DMS 273 (cell line): ENCODE measurements around the gene MICALL1.
"Not testable (repeated sequence)": the region's sequence is repeated elsewhere in the genome, so short reads cannot be mapped to it uniquely, and the experiment has no call there.

Source experiments
- DNase-seq: peaks from one replicate; lab custom pipeline; 2025; ENCODE audit not compliant: unreplicated experiment; lab: John Stamatoyannopoulos, UW

The MICALL1 gene

DNA sequence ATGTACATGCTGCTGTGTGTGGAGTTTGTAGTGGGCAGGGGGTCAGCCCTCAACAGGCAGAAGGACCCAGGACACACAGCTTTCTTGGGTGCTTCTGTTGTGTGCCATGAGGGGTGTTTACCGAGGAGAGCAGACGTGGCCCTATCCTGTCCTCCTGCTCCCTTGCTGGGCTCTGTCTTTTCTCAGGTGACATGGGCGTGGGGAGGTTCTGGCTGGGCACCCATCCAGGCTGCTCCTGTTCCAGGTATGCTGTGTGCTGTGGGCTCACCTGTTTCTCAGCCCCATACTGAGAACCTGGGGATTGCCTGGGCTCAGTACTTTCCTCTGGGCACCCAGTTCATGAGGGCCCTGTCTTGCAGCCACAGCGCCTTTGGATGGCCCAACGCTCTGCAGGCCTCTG lies 23.3 kb downstream of the MICALL1 start:
- no peak for DNase-seq

DNA sequence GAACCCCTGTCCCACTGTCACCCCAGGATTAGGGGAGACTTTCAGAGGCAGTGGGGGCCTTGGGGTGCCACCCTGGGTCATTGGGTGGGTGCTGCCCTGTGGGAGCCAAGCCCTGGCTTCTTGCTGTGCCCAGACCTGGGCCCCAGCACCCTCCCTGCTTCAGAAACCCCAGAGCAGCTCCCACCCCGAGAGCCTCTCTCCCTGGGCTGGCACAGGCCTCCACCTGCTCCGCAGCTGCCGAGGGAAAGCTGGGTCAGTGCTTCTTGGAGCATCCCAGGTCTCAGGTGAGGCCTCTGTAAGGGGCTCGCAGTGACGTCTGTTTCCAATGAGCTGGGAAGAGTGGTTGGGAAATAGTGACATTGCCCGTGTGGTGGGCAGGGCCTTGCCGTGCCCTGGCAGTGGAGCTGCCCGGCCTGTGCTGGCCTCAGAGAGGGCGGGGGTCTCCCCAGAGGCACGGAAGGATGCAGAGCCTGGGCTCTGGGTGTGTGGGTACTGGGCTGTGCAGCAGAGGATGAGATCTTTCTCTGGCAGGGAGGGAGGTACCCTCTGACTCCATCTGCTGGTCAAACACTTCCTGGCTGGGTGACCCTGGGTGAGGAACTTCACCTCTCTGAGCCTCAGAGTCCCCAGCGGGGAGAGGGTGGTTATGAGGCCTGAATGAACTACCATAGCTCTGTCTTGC lies 24.3 kb downstream of the MICALL1 start:
- peak; percentile 46 for DNase-seq

DNA sequence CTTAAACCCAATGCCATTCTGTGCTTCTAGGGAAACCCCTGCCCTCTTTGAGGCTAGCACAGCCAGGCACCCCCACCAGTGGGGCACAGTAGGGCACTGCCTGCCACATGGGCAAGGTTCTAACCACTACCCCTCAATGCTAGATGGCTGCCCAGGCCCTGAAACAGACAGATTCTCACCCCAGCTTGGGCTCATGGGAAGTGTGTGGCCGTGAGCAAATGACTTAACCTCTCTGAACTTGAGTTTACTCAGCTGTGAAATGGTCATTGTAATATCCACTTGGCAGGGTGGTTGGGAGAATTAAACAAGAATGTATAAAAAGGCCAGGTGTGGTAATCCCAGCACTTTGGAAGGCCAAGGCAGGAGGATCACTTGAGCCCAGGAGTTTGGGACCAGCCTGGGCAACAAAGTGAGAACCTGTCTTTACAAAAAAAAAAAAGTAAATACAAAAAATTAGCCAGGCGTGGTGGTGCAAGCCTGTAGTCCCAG lies 24.9 kb downstream of the MICALL1 start:
- DNase-seq = no peak

DNA sequence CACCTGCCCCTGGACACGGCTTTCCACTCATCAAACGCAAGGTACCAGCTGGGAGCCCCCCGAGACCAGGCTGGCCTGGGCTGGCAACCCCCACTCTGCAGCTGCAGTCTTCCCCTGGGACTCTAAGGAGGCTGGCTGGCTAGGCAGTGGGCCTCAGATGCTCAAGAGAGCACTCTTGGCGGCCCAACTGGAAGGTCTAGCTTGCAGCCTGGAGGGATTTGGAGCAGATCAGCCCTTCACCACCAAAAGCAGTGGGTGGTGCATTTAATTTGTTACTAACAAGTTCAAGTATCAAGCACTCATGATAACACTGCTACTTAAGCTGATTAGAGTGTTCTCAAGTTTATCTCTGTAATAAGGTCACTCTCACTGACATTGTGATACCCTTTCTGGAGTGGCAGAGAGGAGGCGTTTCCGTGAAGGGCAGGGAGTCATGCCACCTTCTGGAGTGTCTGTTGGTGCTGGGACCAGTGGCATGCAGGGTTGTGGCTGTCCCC lies 25.8 kb downstream of the MICALL1 start:
- no peak for DNase-seq

DNA sequence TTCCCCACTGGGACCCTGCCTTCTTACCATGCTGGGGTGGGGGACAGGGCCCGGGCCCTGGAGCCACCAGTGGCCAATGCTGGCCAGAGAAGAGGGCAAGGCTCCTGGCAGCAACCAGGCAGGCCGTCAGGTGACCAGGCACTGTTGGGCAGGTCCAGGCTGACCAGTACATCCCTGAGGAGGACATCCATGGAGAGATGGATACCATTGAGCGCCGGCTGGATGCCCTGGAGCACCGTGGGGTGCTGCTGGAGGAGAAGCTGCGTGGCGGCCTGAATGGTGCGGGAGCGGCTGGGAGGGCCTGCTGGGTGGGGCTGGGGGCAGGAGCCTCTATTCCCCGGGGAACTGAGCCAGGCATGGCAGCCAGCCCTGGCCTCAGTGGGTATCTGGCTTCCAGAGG lies 26.3 kb downstream of the MICALL1 start:
- DNase-seq = no peak

DNA sequence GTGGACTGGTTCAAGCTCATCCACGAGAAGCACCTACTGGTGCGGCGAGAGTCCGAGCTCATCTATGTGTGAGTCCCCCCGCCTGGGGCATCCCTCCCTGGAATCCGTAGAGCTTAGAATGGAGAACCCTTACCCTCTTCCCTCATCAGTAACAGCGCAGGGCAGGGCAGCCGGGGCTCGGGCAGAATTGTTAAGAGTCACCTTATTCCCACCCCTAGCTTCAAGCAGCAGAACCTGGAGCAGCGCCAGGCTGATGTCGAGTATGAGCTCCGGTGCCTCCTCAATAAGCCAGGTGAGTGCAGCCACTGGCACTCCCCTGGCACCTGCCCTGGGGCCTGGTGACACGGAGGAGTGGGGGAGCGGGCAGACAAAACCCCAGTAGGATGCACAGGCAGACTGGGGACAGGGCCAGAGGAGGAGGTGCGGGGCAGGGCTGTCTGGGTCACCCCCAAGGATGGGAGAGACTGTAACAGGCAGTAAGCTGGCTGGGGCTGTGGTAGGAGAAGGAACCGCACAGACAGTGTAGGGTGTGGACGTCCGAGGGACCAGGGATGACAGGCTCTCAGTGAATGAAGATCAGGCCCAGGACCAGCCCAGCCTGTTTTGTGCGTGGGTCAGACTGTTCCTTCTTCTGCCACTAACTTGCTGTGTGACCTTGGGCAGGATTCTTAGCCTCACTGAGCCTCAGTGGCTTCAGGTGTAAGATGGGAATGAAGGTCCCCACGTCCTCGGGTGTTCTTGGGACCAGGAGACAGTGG lies 26.9 kb downstream of the MICALL1 start:
- DNase-seq = no peak

DNA sequence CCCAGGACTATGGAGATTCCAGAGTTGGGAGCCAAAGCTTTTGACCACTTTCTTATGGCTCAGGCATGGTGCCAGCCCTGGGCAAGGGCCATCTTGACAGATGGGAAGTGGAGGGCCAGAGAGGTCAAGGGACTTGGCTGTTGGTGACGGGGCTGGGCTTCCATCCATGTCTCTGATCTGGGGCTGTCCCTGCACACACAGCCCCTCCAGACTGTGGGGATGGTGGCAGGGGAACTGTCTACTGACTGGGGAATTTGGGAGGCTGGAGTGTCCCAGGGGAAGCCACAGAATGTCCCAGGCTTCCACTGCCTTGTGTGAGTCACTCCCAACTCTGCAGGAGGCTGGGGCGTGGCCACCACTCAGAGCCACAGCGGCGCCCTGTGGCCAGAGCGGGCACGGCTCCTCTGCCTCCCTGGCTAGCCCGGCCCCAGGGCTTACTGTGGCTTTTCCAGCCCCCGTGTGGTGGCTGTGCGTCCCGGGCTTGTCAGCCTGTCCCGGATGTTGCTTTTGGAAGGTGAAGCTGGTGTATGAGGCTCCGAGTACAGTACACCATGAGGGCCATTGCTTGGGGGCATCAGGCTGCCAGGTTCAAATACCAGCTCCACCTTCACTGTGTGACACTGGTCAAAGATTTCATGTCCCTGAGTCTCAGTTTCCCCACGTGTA lies 27.7 kb downstream of the MICALL1 start:
- DNase-seq = peak; percentile 95

DNA sequence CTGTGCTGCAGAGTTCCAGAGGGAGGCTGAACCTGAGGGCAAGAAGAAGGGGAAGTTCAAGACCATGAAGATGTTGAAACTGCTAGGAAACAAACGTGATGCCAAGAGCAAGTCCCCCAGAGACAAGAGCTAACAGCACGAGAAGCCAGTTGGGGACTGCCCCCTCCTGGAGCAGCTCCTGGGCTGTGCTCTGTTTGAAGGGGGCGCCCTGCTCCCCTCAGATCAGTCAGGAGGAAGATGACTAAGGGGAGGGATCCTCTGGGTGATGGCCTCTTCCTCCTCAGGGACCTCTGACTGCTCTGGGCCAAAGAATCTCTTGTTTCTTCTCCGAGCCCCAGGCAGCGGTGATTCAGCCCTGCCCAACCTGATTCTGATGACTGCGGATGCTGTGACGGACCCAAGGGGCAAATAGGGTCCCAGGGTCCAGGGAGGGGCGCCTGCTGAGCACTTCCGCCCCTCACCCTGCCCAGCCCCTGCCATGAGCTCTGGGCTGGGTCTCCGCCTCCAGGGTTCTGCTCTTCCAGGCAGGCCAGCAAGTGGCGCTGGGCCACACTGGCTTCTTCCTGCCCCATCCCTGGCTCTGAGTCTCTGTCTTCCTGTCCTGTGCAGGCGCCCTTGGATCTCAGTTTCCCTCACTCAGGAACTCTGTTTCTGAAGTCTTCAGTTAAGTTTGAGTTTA lies 34.7 kb downstream of the MICALL1 start:
- no peak for DNase-seq

DNA sequence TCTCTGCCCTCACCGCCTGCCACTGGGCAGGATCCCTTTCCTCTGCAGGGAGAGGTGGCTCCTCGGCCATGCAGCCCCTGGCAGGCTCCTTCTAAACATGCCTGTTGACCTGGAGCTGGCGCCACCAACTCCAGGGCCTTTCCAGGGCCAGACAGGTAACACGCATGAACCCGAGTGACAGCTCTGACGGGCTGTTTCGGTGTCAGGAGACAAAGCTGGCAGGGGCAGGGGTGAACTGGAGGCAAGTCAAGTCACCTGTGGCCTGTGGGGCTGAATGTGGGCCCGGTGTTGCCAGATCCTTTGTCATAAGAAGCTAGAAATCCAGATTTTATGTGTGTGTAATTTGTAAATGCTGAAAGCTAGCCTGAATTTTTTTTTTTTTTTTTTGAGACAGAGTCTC lies 36.0 kb downstream of the MICALL1 start:
- no peak for DNase-seq

DNA sequence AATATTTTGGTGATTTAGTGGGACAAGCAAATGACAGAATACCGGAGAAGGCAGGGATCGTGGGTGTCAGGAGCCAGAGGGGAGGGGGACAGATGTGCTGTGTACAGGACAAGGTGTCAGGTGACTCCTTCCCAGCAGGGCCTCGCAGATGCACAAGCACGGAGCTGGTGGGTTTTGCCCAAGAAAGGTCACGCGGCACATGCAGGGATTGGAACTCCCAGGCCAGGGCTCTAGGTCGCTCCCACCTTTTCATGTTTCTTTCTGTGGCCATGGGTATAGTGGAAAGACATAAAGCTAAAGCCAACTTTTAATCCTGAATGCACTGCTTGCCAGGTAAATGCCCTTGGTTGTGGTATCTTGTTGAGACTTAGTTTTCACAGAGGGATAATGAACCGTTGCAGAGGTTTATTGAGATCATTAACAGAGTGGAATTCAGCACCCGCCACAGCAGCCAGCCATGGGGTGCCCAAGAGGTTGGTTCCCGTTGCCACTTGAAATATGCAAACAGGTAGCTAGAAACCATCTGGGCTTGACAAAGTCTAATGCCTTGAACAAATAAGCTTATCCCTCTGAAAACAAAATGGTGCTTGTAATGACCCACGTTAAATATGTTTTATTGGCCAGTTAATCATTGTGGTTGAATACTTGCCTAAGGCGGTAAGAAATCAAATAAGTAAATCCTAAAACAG lies 37.2 kb downstream of the MICALL1 start:
- DNase-seq = no peak

DNA sequence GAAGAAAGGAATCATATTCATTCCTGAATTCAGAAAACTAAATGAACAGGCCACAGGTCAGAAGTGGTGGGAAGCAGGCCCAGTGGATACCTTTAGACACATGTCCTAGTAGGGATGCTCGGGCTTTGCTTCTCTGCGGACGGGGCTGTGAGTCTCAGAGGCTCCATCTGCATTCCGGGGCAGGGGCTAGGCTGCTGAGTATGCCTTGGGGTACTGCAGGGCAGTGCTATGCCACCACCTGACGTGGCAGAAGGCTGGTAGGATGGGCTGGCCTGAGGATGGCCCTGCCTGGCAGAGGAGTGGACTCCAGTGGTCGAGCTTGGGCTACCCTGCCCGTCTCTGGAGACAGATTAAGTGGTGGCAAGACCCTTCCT lies 37.7 kb downstream of the MICALL1 start:
- no peak for DNase-seq

DNA sequence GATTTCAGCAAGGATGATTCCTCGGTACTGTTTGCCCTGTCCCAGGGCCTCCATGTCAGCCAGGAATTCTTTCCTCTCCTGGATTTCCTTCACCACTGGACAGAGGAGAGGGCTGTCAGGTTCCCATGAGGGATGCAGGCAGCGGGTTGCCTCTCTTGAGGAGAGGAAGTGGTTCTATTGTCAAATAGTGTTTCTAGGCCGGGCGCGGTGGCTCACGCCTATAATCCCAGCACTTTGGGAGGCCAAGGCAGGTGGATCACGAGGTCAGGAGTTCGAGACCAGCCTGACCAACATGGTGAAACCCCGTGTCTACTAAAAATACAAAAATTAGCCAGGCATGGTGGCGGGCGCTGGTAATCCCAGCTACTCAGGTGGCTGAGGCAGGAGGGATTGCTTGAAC lies 38.3 kb downstream of the MICALL1 start:
- DNase-seq = not testable (repeated sequence)

DNA sequence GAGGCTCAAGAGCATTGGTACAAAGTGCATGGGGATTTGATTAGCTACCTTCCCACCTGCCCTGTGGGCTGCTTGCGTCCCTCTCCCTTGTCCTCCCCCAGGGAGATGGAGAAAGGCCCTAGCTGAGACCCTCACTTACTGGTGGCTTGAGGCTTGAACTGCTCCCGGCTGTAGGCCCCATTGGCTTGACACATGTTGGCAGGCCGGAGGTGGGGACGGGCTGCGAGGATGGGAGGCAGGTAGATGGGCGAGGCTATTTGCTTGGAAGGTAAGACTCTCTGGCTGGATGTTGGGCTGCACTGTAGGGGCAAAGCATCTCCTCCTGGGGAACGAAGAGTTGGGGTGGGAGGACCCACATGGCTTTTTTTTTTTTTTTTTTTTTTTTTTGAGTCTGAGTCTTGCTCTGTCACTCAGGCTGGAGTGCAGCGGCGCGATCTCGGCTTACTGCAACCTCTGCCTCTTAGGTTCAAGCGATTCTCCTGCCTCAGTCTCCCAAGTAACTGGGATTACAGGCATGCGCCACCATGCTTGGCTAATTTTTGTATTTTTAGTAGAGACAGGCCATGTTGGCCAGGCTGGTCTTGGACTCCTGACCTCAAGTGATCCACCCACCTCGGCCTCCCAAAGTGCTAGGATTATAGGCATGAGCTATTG lies 41.2 kb downstream of the MICALL1 start:
- not testable (repeated sequence) for DNase-seq

DNA sequence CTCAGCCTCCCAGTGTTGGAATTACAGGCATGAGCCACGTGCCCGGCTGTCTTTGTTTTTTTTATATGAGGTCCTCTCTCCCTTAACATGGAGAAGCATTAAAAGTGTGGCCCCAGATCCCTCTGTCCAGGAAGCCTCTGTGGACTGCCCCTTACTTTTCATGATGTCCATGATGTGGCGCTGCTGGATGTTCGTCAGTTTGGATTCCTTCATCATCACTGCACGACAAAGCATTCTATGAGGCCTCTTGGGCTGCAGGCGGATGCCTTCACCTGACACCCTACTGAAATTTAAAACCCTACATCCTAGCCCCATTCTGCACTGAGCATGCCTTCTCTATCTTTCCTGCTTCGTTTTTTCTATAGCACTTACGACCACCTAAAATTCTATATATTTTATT lies 45.2 kb downstream of the MICALL1 start:
- peak; percentile 30 for DNase-seq

DNA sequence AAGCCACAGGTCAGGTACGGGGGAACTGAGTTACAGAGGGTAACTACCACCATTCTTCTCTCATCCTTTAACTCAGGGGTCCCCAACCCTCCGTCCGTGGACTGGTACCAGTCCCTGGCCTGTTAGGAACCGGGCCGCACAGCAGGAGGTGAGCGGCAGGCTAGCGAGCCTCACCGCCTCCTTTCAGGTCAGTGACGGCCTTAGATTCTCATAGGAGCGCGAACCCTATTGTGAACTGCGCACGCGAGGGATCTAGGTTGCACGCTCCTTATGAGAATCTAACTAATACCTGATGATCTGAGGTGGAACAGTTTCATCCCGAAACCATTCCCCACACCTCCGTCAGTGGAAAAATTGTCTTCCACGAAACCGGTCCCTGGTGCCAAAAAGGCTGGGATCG lies 46.5 kb downstream of the MICALL1 start:
- DNase-seq = not testable (repeated sequence)

DNA sequence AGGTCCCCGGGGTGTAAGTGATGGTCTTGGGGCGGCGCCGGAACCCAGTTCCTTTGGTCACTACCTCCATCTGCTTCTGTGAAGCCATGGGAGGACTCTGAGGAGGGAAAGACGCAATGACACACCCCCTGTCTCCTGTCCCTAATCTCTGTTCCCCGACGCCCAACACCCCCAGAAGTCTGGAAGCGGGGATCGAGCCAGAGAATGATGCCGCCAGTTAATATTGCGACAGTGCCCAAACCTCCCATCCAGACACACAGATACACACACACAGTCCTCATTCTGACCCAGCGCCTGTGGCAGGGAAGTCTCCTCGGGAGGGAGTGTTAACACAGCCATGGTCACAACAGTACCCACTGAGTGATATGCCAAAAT lies 47.0 kb downstream of the MICALL1 start:
- DNase-seq = no peak

DNA sequence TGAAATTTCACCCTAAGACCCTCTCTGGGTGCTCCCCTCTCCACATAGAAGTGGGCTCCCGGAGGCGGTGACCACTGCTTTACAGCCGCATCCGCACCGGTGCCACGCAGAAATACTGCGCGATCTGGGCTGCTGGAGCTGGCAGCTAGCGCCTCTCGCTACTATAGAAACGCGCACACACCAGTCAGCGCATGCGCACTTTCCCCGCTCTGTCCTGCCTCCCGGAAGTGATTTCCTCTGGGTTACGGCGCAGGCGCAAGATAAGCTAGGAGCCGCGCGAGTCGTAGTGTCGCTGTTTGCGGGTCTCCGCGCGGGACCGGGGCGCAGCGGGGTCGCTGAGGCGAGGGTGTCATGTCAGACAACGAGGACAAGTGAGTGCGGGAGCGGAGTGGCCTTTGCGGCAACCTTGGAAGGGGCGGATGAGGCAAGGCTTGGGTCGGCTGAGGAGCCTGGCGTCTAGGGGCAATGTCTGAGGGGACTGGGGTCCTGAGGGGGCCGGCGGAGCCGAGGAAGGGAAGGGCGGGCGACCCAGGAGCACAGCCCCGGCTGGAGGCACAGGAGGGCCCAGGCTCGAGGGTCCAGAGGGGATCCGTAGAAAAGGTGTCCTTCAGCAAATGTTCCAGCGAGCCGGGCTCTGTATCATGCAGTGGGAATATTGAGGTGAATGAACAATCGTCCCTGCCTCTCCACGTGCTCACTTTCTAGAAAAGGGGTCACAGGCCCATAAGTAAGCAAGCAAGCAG lies 47.5 kb downstream of the MICALL1 start, which contains the start of the genes C22orf23 and POLR2F:
Gene C22orf23 (minus strand): TSS at position 165 of the 743 bp plus-strand sequence. CDS start 452 bp downstream, outside the sequence.
Gene POLR2F (plus strand): TSS at position 263 of the 743 bp plus-strand sequence. CDS start 89 bp downstream, at position 352.
- DNase-seq = peak; percentile 96

DNA sequence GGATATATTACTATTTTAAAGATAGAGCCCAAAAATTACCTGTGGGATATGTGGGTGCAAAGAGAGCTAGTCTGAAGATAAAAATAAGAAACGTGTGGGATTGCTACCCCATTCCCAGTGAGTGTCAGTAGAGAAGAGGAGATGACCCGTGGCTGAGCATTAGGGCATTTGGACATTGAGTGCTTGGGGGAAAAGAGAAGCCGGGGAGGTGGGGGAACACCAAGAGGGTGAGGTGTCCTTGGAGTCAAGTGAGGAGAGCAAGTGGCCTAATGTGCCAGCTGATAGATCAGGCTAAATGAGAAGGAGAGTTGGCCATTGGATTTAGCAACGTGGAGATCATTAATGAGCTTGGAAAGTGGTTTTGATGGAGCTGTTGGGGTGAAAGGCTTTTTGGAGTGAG lies 48.6 kb downstream of the MICALL1 start:
- no peak for DNase-seq

DNA sequence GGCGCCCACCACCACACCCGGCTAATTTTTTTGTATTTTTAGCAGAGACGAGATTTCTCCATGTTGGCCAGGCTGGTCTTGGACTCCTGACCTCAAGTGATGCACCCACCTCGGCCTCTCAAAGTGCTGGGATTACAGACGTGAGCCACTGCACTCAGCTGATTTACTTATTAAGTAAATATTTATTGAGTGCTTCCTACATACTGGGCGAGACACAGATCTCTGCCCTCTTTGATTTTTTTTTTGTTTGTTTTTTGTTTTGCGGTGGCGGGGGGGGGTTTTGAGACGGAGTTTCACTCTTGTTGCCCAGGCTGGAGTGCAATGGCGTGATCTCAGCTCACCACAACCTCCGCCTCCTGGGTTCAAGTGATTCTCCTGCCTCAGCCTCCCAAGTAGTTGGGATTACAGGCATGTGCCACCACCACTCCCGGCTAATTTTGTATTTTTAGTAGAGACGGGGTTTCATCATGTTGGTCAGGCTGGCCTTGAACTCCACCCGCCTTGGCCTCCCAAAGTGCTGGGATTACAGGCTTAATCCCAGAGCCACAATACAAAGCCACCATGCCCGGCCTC lies 49.8 kb downstream of the MICALL1 start:
- DNase-seq = not testable (repeated sequence)
